Measurements from ENCODE around the gene CAMK1D. TPM values are rescaled to one million over a fixed set of nuclear protein-coding genes. Genes with fewer than 3 reads are reported as not detected.

CAMK1D gene
- total RNA-seq, 2 donors from 2014 or later: 4.5 to 7.8 TPM

DNA sequence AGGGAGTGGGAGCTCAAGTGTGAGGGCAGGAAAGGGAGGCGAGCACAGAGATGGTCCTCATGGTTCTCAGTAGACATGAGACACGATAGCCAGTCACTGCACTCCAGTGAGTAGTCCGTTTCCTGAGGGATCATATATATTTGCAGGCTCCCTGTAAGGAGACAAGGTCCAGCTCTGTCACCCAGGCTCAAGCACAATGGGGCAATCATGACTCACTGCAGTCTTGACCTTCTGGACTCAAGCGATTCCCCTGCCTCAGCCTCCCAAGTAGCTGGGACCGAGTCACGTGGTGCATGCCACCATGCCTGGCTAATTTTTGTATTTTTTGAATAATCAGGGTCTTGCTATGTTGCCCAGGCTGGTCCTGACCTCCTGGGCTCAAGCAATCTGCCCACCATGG is 535.5 kb downstream of the CAMK1D start:
- Histone ChIP-seq H3K4me3 (ENCODE audit: low read length) (no peak overlapping the region), H3K9me3 (ENCODE audit: control insufficient read depth, low read length) (no peaks in the 10 kb centered on the region), H3K27ac (ENCODE audit: low read depth, low read length) (no peak overlapping the region), H3K4me1 (ENCODE audit: control insufficient read depth, insufficient read depth, low read length) (no peaks in the 10 kb centered on the region), H3K9ac (ENCODE audit: extremely low read depth, low read length, poor library complexity, severe bottlenecking) (no peak overlapping the region), H3K36me3 (ENCODE audit: control insufficient read depth, insufficient read depth, low read length) (no peaks in the 10 kb centered on the region), H3K27me3 (ENCODE audit: control insufficient read depth, insufficient read depth, low read length, poor library complexity, severe bottlenecking) (no peaks in the 10 kb centered on the region)
- no peak for DNase-seq
- H3K27me3 Mint-ChIP-seq (ENCODE audit: insufficient read depth): no peaks in the 10 kb centered on the region
- H3K4me3 Mint-ChIP-seq: no peak overlapping the region
- no peaks in the 10 kb centered on the region for H3K4me1 Mint-ChIP-seq
- no peak overlapping the region for H3K27ac Mint-ChIP-seq
- H3K9me3 Mint-ChIP-seq: no peaks in the 10 kb centered on the region
- 71 to 76% methylated on average over 5 to 6 of the region's 6 CpGs for WGBS, 2 experiments (ENCODE audit: insufficient coverage in 1 of 2, insufficient read length in 1 of 2)
- TF ChIP-seq, protein P1, sequence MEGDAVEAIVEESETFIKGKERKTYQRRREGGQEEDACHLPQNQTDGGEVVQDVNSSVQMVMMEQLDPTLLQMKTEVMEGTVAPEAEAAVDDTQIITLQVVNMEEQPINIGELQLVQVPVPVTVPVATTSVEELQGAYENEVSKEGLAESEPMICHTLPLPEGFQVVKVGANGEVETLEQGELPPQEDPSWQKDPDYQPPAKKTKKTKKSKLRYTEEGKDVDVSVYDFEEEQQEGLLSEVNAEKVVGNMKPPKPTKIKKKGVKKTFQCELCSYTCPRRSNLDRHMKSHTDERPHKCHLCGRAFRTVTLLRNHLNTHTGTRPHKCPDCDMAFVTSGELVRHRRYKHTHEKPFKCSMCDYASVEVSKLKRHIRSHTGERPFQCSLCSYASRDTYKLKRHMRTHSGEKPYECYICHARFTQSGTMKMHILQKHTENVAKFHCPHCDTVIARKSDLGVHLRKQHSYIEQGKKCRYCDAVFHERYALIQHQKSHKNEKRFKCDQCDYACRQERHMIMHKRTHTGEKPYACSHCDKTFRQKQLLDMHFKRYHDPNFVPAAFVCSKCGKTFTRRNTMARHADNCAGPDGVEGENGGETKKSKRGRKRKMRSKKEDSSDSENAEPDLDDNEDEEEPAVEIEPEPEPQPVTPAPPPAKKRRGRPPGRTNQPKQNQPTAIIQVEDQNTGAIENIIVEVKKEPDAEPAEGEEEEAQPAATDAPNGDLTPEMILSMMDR (conservative IDR thresholded peaks at IDR 0.05): no peak
- no peaks in the 10 kb centered on the region for H3K36me3 Mint-ChIP-seq (ENCODE audit: low read depth)

Small RNAs within 50 kb of the gene (microRNA-seq; reads per million reads assigned to microRNA genes)
- gene MIR4480 (ENCODE audit: borderline microRNAs expressed) (not detected), gene MIR4481 (ENCODE audit: borderline microRNAs expressed) (not detected), gene MIR548Q (ENCODE audit: borderline microRNAs expressed) (not detected)

Other genes with a start within 250 kb of the CAMK1D start
- gene SEC61A2, start 219.9 kb upstream of the CAMK1D start, total RNA-seq: 10 to 100 TPM; 24.4 to 40.5 TPM
- gene NUDT5, start 153.7 kb upstream of the CAMK1D start, total RNA-seq: 10 to 100 TPM; 88.7 to 93.9 TPM
- 100 to 1,000 TPM; 104 to 123 TPM for gene CDC123, start 153.4 kb upstream of the CAMK1D start, total RNA-seq

All from endodermal cell (in vitro differentiated cells).